Fibroblast of pulmonary artery (primary cell): Measurements from ENCODE around the gene EHD1.

ENCODE experiments used
- DNase-seq: peaks from one replicate; pipeline ENCODE4 v3.0.0-alpha.2; 2010; ENCODE audit warnings: low read depth
- H3K4me3 ChIP-seq: replicated peaks from 2 replicates; pipeline ENCODE4 v1.5.1; 2011; ENCODE audit warnings: low read depth, mild to moderate bottlenecking, control low read depth, low read length, moderate library complexity
- TF ChIP-seq, protein P1 (sequence below): IDR thresholded peaks from 2 replicates; pipeline ENCODE4 v1.5.1; 2011; ENCODE audit warnings: mild to moderate bottlenecking, control low read depth, low read length, inconsistent platforms; ENCODE audit errors: missing control alignments

The EHD1 gene

GRCh38 chr11:64832467-64833197, 45.8 kb downstream of the EHD1 start:
- H3K4me3 ChIP-seq, result no peak overlapping the region
- DNase-seq, result no peak
- TF ChIP-seq, protein P1, sequence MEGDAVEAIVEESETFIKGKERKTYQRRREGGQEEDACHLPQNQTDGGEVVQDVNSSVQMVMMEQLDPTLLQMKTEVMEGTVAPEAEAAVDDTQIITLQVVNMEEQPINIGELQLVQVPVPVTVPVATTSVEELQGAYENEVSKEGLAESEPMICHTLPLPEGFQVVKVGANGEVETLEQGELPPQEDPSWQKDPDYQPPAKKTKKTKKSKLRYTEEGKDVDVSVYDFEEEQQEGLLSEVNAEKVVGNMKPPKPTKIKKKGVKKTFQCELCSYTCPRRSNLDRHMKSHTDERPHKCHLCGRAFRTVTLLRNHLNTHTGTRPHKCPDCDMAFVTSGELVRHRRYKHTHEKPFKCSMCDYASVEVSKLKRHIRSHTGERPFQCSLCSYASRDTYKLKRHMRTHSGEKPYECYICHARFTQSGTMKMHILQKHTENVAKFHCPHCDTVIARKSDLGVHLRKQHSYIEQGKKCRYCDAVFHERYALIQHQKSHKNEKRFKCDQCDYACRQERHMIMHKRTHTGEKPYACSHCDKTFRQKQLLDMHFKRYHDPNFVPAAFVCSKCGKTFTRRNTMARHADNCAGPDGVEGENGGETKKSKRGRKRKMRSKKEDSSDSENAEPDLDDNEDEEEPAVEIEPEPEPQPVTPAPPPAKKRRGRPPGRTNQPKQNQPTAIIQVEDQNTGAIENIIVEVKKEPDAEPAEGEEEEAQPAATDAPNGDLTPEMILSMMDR, result no peak

DNA sequence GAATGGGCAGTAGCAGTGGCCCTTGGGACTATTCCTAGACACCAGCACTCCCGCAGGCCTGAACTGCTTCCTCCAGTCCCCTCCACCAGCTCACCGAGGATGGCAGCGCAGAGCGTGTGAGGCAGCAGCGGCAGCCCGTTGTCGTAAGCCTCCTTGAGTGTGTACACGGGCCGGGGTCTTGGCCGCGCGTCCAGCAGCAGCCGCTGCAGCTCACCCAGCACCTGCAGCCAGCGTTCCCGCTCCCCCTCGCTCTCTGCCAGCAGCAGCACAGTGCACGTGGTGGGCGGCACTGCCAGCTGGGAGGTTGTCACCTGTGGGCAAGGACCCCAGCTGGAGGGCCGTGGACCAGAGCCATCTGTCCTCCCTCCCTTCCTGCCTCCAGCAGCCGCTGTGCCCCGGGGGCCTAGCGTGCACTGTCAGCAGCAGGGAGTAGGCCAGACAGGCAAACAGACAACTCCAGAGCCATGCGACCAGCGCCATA, 47.0 kb downstream of the EHD1 start:
- TF ChIP-seq, protein P1, result no peak
- DNase-seq, result no peak

GRCh38 chr11:64829536-64830251, 48.7 kb downstream of the EHD1 start:
- H3K4me3 ChIP-seq, result no peak overlapping the region
- TF ChIP-seq, protein P1, result no peak
- DNase-seq, result no peak

More for the DNA sequence above, 47.0 kb downstream of the EHD1 start:
- no peak overlapping the region for H3K4me3 ChIP-seq

DNA sequence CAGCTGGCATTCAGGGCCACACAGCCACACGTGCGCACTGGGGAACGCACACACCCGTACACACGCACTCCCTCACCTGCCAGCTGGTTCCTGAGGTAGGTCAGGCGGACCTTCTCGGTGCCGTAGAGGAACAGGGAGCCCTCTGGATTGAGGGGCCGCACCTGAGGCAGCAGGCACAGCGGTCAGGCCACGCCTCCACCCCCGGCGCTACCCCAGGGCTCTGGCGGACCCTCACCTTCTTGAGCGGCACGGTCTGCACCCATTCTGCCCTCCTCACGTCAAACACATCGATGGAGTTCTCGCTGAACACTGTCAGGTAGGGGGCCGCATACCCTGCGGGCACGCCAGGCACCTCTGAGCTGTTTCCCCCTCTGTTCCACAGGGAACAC, 51.0 kb downstream of the EHD1 start:
- TF ChIP-seq, protein P1, result no peak
- no peak overlapping the region for H3K4me3 ChIP-seq
- DNase-seq, result no peak

DNA sequence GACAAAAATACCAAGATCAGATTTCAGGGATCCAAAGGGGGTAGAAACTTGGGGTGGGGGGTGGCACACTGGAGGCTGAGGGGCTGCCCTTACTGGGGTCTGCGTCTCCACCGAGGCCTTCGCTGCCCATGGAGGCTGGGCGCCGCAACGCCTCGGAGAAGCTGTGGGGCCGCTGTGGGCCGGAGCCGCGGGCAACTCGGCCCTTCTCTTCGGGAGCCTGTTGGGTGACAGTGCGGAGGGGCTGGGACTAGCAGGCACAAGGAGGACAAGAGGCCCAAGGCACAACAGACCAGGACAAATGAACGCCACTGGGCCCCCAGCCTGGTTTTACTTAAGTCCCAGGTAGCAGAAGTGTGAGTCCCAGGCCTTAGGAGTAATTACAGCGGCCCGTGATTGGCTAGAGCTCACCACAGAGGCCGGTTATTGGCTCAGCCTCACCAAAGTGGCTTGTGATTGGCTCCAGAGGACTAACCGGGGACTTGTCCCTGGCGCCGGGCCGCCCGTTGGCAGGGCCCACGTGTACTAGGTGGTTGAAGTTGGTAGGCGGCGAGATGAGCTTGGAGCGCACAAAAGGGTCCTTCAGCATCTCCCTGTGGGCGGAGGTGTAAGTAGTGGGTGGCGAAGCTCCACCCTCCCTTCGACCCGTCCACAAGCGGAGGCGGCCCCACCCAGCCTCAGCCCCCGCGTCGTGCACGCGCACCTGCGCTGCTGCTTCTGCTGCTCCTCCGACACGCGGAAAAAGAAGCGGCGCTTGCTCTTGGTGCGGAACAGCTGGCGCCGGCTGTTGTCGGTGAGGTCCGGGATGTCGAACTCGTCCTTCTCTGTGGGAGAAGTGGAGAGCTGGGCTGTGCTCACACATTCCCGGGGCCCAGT, 51.6 kb downstream of the EHD1 start:
- TF ChIP-seq, protein P1, result no peak
- no peak for DNase-seq
- H3K4me3 ChIP-seq, result no peak overlapping the region

DNA sequence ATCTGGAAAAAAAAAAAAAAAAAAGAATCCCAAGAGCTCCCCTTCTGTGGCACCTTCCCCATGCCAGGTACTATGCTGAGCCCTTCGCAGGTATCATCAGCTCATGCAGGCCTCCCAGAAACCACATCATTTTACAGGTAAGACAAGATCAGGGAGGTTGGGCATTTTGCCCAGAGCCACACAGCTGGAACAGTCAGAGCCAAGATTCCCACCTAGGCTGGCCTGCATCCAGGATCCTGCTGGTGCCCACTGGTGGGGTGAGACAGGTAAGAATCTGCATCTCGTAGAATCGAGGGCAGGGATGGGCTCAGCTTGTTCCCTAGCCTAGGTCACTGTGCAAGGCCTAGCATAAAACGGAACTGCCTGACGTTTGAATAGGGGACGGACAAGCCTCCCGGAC, 52.4 kb downstream of the EHD1 start:
- H3K4me3 ChIP-seq, result no peak overlapping the region
- TF ChIP-seq, protein P1, result no peak
- no peak for DNase-seq
